Ishikawa (cell line): ENCODE results near the gene RMP24.

Experiments used
- FOXM1 ChIP-seq: IDR thresholded peaks from 2 replicates; pipeline ENCODE4 v1.6.1; 2012; ENCODE audit warnings: low read depth, borderline replicate concordance
- TF ChIP-seq, protein P1 (sequence below): IDR thresholded peaks from 2 replicates; pipeline ENCODE4 v1.6.1; 2012; ENCODE audit warnings: low read depth, mild to moderate bottlenecking

DNA sequence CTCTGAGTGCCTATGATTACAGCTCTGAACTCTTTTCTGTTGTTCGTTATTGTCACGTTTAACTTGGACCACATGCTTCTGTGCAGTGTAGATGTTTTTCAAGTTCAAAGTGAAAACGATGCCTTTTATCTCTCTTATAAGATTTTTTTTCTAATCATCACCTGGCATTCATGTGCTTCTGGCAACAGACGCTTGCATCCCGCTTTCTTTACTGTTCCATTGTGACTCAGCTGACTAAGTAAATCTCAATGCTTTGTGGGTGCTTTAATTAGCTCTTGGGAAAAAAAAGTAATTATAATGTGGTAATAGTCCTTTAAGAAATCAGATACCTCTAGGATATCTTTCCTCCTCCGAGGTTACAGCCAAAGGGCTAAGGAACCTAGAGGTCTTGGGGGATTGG, 31.2 kb upstream of the RMP24 start:
- TF ChIP-seq, protein P1, sequence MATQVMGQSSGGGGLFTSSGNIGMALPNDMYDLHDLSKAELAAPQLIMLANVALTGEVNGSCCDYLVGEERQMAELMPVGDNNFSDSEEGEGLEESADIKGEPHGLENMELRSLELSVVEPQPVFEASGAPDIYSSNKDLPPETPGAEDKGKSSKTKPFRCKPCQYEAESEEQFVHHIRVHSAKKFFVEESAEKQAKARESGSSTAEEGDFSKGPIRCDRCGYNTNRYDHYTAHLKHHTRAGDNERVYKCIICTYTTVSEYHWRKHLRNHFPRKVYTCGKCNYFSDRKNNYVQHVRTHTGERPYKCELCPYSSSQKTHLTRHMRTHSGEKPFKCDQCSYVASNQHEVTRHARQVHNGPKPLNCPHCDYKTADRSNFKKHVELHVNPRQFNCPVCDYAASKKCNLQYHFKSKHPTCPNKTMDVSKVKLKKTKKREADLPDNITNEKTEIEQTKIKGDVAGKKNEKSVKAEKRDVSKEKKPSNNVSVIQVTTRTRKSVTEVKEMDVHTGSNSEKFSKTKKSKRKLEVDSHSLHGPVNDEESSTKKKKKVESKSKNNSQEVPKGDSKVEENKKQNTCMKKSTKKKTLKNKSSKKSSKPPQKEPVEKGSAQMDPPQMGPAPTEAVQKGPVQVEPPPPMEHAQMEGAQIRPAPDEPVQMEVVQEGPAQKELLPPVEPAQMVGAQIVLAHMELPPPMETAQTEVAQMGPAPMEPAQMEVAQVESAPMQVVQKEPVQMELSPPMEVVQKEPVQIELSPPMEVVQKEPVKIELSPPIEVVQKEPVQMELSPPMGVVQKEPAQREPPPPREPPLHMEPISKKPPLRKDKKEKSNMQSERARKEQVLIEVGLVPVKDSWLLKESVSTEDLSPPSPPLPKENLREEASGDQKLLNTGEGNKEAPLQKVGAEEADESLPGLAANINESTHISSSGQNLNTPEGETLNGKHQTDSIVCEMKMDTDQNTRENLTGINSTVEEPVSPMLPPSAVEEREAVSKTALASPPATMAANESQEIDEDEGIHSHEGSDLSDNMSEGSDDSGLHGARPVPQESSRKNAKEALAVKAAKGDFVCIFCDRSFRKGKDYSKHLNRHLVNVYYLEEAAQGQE = no peak
- no peak for TF ChIP-seq FOXM1
